ENCODE data around the gene ASIC2.
"Not testable (repeated sequence)": the region's sequence is repeated elsewhere in the genome, so short reads cannot be mapped to it uniquely, and the experiment has no call there.

The ASIC2 gene

GRCh38 chr17:32993977-32994376, 299.1 kb downstream of the ASIC2 start:
- Histone ChIP-seq H3K9me3 (ENCODE audit: control insufficient read depth, insufficient read depth, low read length) (no peaks in the 10 kb centered on the region), H3K4me1 (ENCODE audit: control insufficient read depth, insufficient read depth, low read length) (no peaks in the 10 kb centered on the region), H3K27me3 (ENCODE audit: control insufficient read depth, insufficient read depth, low read length) (peaks cover 5% of the 10 kb centered on the region), H3K36me3 (ENCODE audit: control insufficient read depth, insufficient read depth, low read length) (no peaks in the 10 kb centered on the region), H3K9ac (ENCODE audit: low read depth, low read length) (no peak overlapping the region), H3K4me3 (ENCODE audit: low read depth, low read length) (no peak overlapping the region)

- H3K9ac ChIP-seq (ENCODE audit: low read depth, low read length), result no peak overlapping the region
- no peaks in the 10 kb centered on the region for H3K27me3 ChIP-seq (ENCODE audit: control insufficient read depth, insufficient read depth, low read length)
- no peaks in the 10 kb centered on the region for H3K4me1 ChIP-seq (ENCODE audit: control insufficient read depth, insufficient read depth, low read length)
- H3K36me3 ChIP-seq (ENCODE audit: control insufficient read depth, insufficient read depth, low read length), result no peaks in the 10 kb centered on the region
- no peaks in the 10 kb centered on the region for H3K9me3 ChIP-seq (ENCODE audit: control insufficient read depth, insufficient read depth, low read length)
- H3K4me3 ChIP-seq (ENCODE audit: low read depth, low read length), result no peak overlapping the region
Observed at GRCh38 chr17:32992321-32993033, 300.6 kb downstream of the ASIC2 start.

- Histone ChIP-seq H3K36me3 (ENCODE audit: control insufficient read depth, insufficient read depth, low read length) (no peaks in the 10 kb centered on the region), H3K27me3 (ENCODE audit: control insufficient read depth, insufficient read depth, low read length) (no peaks in the 10 kb centered on the region), H3K9ac (ENCODE audit: low read depth, low read length) (no peak overlapping the region), H3K4me1 (ENCODE audit: control insufficient read depth, insufficient read depth, low read length) (no peaks in the 10 kb centered on the region), H3K4me3 (ENCODE audit: low read depth, low read length) (no peak overlapping the region), H3K9me3 (ENCODE audit: control insufficient read depth, insufficient read depth, low read length) (no peaks in the 10 kb centered on the region)
Observed at GRCh38 chr17:32988481-32989101, 304.5 kb downstream of the ASIC2 start.

GRCh38 chr17:32987868-32988267, 305.2 kb downstream of the ASIC2 start:
- not testable (repeated sequence) for H3K4me1 ChIP-seq (ENCODE audit: control insufficient read depth, insufficient read depth, low read length); H3K4me3 ChIP-seq (ENCODE audit: low read depth, low read length); H3K36me3 ChIP-seq (ENCODE audit: control insufficient read depth, insufficient read depth, low read length); H3K9me3 ChIP-seq (ENCODE audit: control insufficient read depth, insufficient read depth, low read length); H3K27me3 ChIP-seq (ENCODE audit: control insufficient read depth, insufficient read depth, low read length); H3K9ac ChIP-seq (ENCODE audit: low read depth, low read length)

- H3K4me3 ChIP-seq (ENCODE audit: low read depth, low read length); H3K9me3 ChIP-seq (ENCODE audit: control insufficient read depth, insufficient read depth, low read length); H3K9ac ChIP-seq (ENCODE audit: low read depth, low read length); H3K27me3 ChIP-seq (ENCODE audit: control insufficient read depth, insufficient read depth, low read length); H3K36me3 ChIP-seq (ENCODE audit: control insufficient read depth, insufficient read depth, low read length); H3K4me1 ChIP-seq (ENCODE audit: control insufficient read depth, insufficient read depth, low read length): not testable (repeated sequence)
Observed at GRCh38 chr17:32987453-32987805, 305.7 kb downstream of the ASIC2 start.

- Histone ChIP-seq H3K27me3 (ENCODE audit: control insufficient read depth, insufficient read depth, low read length) (no peaks in the 10 kb centered on the region), H3K36me3 (ENCODE audit: control insufficient read depth, insufficient read depth, low read length) (no peaks in the 10 kb centered on the region), H3K4me1 (ENCODE audit: control insufficient read depth, insufficient read depth, low read length) (no peaks in the 10 kb centered on the region), H3K9me3 (ENCODE audit: control insufficient read depth, insufficient read depth, low read length) (no peaks in the 10 kb centered on the region), H3K9ac (ENCODE audit: low read depth, low read length) (no peak overlapping the region), H3K4me3 (ENCODE audit: low read depth, low read length) (no peak overlapping the region)
Observed at GRCh38 chr17:32985050-32985756, 307.9 kb downstream of the ASIC2 start.

GRCh38 chr17:32981611-32982010, 311.5 kb downstream of the ASIC2 start:
- not testable (repeated sequence) for H3K9me3 ChIP-seq (ENCODE audit: control insufficient read depth, insufficient read depth, low read length); H3K4me1 ChIP-seq (ENCODE audit: control insufficient read depth, insufficient read depth, low read length); H3K9ac ChIP-seq (ENCODE audit: low read depth, low read length); H3K27me3 ChIP-seq (ENCODE audit: control insufficient read depth, insufficient read depth, low read length); H3K4me3 ChIP-seq (ENCODE audit: low read depth, low read length); H3K36me3 ChIP-seq (ENCODE audit: control insufficient read depth, insufficient read depth, low read length)

- no peak overlapping the region for H3K9ac ChIP-seq (ENCODE audit: low read depth, low read length)
- H3K4me1 ChIP-seq (ENCODE audit: control insufficient read depth, insufficient read depth, low read length), result no peaks in the 10 kb centered on the region
- H3K4me3 ChIP-seq (ENCODE audit: low read depth, low read length), result no peak overlapping the region
- no peaks in the 10 kb centered on the region for H3K9me3 ChIP-seq (ENCODE audit: control insufficient read depth, insufficient read depth, low read length)
- no peaks in the 10 kb centered on the region for H3K27me3 ChIP-seq (ENCODE audit: control insufficient read depth, insufficient read depth, low read length)
- H3K36me3 ChIP-seq (ENCODE audit: control insufficient read depth, insufficient read depth, low read length), result no peaks in the 10 kb centered on the region
Observed at GRCh38 chr17:32980230-32980629, 312.9 kb downstream of the ASIC2 start.

- H3K9me3 ChIP-seq (ENCODE audit: control insufficient read depth, insufficient read depth, low read length), result no peaks in the 10 kb centered on the region
- H3K4me1 ChIP-seq (ENCODE audit: control insufficient read depth, insufficient read depth, low read length), result no peaks in the 10 kb centered on the region
- no peaks in the 10 kb centered on the region for H3K36me3 ChIP-seq (ENCODE audit: control insufficient read depth, insufficient read depth, low read length)
- H3K9ac ChIP-seq (ENCODE audit: low read depth, low read length), result no peak overlapping the region
- no peak overlapping the region for H3K4me3 ChIP-seq (ENCODE audit: low read depth, low read length)
- H3K27me3 ChIP-seq (ENCODE audit: control insufficient read depth, insufficient read depth, low read length), result no peaks in the 10 kb centered on the region
Observed at GRCh38 chr17:32976605-32977004, 316.5 kb downstream of the ASIC2 start.

- H3K4me1 ChIP-seq (ENCODE audit: control insufficient read depth, insufficient read depth, low read length), result no peaks in the 10 kb centered on the region
- H3K27me3 ChIP-seq (ENCODE audit: control insufficient read depth, insufficient read depth, low read length), result no peaks in the 10 kb centered on the region
- H3K9me3 ChIP-seq (ENCODE audit: control insufficient read depth, insufficient read depth, low read length), result no peaks in the 10 kb centered on the region
- no peaks in the 10 kb centered on the region for H3K36me3 ChIP-seq (ENCODE audit: control insufficient read depth, insufficient read depth, low read length)
- H3K9ac ChIP-seq (ENCODE audit: low read depth, low read length), result no peak overlapping the region
- no peak overlapping the region for H3K4me3 ChIP-seq (ENCODE audit: low read depth, low read length)
Observed at GRCh38 chr17:32976131-32976530, 317.0 kb downstream of the ASIC2 start.

GRCh38 chr17:32971171-32971570, 321.9 kb downstream of the ASIC2 start:
- H3K4me1 ChIP-seq (ENCODE audit: control insufficient read depth, insufficient read depth, low read length), result no peaks in the 10 kb centered on the region
- H3K9me3 ChIP-seq (ENCODE audit: control insufficient read depth, insufficient read depth, low read length), result no peaks in the 10 kb centered on the region
- no peaks in the 10 kb centered on the region for H3K36me3 ChIP-seq (ENCODE audit: control insufficient read depth, insufficient read depth, low read length)
- H3K9ac ChIP-seq (ENCODE audit: low read depth, low read length), result no peak overlapping the region
- H3K4me3 ChIP-seq (ENCODE audit: low read depth, low read length), result no peak overlapping the region
- no peaks in the 10 kb centered on the region for H3K27me3 ChIP-seq (ENCODE audit: control insufficient read depth, insufficient read depth, low read length)

GRCh38 chr17:32970281-32970680, 322.8 kb downstream of the ASIC2 start:
- no peaks in the 10 kb centered on the region for H3K27me3 ChIP-seq (ENCODE audit: control insufficient read depth, insufficient read depth, low read length)
- H3K4me3 ChIP-seq (ENCODE audit: low read depth, low read length), result no peak overlapping the region
- no peaks in the 10 kb centered on the region for H3K4me1 ChIP-seq (ENCODE audit: control insufficient read depth, insufficient read depth, low read length)
- no peak overlapping the region for H3K9ac ChIP-seq (ENCODE audit: low read depth, low read length)
- H3K9me3 ChIP-seq (ENCODE audit: control insufficient read depth, insufficient read depth, low read length), result no peaks in the 10 kb centered on the region
- no peaks in the 10 kb centered on the region for H3K36me3 ChIP-seq (ENCODE audit: control insufficient read depth, insufficient read depth, low read length)
